GM18861 (cell line): ENCODE results near the gene CC2D1A.

ENCODE experiments used
- ATAC-seq: cut with Tn5 transposase; IDR thresholded peaks from one replicate; pipeline ENCODE4 v1.9.1; 2021; ENCODE audit not compliant: unreplicated experiment

The CC2D1A gene

DNA sequence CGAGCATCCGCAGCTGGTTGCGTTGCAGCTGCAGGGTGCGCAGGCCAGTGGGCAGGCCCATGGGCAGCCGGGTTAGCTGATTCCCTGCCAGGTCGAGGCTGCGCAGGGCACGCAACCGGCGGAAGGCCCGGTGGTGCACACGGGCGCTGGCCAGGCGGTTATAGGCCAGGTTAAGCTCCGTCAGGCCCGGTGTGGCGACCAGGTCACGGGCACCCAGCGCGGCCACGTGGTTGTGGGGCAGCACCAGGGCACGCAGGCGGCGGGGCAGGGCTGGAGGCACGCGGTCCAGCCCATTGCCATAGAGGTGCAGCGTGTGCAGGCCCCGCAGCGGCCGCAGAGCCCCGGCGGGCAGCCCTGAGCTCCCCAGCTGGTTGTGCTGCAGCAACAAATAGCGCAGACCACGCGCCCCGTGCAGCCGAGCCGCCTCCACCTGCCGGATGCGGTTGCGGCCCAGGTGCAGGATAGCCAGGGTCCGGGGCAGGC, 27.0 kb downstream of the CC2D1A start:
- ATAC-seq, result no peak

DNA sequence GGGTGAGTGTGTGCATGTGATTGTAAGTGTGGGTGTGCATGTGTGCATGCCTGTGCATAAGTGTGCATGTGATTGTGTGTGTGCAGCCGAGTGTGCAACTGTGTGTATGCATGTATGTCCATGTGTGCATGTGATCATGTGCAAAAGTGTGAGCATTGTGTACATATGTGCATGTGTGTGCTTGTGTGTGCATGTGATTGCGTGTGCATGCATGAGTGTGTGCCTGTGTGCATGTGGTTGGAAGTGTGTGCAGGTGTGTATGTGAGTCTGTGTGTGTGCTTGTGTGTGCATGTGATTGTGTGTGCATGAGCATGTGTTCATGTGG, 28.7 kb downstream of the CC2D1A start:
- ATAC-seq, result no peak

DNA sequence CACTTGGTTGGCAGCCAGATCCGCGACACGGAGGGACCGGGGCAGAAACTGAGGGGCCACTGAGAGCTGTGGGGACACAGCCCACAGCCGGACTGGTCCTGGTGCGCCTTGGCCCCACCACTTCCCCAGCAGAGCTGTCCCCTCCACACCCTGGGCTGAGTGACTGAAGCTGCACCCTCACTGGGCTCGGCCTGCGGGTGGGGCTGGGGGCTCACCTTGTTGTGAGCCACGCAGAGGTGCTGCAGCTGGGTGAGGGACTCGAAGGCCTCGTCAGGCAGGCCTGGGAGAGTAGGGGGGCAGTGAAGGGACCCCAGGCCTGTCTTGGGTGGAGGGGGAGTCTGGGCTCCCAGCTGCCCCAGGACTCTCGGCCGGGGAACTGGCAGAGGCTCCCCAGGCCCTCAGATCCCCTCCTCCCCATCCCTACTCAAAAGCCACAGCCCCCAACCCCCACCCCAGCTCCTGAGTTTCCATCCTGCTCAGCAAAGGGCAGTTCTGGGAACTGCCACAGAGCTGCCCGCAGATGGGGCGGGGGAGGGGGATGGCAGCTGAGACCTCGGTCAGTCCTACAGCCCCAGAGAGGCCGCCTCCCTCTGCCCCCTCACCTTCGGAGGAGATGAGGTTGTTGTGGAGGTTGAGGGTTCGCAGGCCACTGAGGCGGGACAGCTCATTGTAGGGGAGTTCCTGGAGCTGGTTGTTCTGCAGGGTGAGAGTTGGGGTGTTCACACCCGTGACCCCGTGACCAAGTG, 29.9 kb downstream of the CC2D1A start:
- ATAC-seq, result no peak

DNA sequence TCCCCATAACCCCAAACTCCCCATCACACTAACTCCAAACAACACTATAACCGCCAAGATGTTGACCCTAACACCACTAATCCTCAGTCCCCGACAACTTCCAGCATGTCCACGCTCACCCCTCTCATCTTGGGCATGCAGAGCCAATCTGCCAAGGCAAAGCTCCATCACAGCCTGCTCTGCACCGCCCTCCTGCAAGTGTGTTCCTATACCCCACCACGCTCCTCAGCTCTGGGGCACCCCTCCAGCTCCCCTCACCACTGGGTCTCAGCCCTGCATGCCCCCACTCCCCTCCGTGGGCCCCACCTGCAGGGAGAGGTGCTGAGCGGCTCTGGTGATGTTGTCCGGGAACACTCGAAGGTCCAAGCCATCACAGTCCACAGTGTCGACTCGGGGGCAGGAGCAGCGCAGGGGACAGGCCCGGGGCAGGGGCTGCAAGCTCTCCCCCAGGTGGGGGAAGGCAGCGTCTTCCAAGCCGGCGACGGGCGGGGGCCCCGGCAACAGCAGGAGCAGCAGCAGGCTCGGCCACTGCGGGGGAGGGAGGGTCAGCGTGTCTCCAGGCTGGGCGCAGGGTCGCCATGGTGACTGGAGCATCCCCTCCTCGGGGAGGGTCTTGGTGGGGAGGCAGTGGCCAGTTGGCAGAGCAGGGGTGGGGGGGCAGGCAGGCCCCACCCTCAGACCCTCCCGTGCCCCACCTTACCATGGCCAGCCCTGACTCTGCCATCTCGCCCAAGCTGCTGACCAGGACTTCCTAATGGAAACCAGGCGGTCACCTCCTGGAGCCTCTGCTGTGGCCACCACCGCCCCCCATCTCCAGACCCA, 31.7 kb downstream of the CC2D1A start:
- no peak for ATAC-seq

DNA sequence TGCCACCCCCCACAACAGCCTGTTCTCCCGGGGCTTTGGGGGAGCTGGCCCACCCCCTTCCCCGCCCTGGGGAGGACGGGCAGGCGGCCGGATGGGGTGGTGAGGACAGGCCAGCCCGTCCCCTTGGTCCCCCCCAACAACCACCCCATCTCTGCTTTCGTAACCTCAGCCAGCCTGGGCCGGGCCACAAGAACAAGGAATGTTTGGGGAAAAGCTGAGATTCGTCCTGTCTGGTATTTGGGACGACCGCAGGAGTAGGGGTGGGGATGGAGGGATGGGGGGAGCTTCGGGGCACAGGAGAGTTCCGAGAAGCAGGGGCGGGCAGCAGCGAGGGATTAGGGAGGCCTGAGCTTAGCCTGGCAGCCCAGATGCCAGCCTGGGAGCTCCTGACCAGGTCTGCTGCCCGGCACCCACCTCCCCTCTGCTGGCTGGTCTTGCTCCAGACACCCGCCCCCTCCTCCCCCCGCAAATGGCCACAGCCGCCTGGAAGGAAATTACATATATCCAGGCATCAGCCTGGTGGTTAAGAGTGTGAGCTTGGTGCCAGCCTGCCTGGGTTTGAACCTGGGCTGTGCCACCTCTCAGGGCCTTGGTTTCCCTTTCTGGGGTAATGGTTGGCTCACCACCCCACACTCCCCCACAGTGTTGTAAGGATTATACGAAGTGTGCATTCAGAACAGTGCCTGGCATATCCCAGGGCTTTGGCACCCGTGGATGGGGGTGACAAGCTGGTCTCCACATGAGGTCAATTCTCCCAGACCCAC, 32.5 kb downstream of the CC2D1A start, which contains the start of gene PODNL1:
Gene PODNL1, minus strand, starts transcription at position 117 of the 764 bp plus-strand sequence. CDS start 236 bp downstream, outside the sequence.
- ATAC-seq, result no peak

DNA sequence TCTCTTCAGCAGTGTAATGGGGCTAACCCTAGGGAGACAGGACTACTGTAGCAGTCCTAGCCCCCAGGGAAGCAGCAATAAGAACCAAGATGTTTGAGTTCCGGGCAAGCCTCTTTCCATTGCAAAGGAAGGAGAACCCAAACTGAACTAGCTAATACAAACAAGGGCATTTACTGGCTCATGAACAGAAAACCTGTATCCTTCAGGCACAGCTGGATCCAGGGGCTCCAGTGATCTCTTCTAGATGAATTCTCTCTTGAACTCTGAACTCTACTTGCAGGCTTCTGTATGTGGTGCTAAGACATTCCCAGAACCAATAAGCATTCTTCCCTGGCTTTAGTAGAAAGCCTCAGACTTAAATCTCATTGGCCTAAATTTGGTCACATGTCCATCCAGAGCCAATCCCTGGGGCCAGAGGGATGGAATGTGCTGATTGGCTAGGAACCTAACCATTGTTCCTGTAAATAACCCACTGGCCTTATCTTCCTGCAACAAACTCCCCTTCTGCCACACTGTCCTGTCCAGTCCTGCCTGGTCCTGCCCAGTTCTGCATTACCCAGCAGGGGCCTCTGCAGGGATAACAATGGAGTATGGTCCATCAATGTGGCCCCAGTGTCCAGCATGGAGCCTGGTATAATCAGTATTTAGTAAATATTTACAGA, 36.2 kb downstream of the CC2D1A start:
- no peak for ATAC-seq

DNA sequence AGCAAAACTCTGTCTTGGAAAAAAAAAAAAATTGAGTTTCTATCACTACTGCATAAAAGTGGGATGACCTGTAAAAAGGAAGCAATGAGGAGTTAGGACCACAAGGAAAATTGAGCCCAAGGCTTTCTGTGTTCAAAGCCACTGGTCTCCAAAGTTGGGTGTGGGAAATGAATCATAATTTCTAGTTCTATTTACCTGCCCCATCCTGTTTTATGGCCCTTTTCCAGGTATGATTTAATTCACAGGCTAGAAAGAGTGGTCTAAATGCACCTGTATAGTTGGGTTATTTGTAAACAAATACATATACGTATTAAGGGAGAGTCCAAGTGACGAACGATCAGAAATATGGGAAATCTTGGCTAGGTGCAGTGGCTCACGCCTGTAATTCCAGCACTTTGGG, 40.4 kb downstream of the CC2D1A start:
- ATAC-seq, result no peak

DNA sequence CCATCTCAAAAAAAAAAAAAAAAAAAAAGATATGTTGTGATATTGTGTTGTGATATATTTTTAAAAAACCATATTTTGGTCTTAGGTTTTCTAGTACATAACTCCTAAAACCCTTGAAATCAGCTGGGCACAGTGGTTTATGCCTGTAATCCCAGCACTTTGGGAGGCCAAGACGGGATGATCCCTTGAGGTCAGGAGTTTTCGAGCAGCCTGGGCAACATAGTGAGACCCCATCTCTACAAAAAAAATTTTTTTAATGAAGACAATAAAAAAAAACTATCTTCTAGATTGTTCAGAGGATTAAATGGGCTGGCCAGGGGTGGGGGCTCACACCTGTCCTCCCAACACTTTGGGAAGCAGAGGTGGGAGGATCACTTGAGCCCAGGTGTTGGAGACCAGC, 45.0 kb downstream of the CC2D1A start:
- no peak for ATAC-seq

DNA sequence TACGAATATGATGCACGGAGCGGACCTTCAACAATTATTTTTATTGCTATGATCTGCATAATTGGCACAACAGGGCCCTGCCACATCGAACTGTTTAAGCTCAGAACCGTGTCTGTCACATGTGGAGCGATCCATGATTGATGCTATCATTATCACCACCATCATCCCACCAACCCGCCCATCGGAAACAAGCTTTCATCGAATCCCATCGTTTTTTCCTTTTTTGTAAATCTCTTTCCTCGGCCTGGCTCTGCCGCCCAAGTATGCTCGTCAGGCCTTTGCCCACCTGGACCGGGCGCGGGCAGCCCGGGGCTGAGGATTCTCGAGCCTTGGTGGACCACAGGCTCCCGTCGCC, 45.8 kb downstream of the CC2D1A start:
- peak; percentile 11 for ATAC-seq

DNA sequence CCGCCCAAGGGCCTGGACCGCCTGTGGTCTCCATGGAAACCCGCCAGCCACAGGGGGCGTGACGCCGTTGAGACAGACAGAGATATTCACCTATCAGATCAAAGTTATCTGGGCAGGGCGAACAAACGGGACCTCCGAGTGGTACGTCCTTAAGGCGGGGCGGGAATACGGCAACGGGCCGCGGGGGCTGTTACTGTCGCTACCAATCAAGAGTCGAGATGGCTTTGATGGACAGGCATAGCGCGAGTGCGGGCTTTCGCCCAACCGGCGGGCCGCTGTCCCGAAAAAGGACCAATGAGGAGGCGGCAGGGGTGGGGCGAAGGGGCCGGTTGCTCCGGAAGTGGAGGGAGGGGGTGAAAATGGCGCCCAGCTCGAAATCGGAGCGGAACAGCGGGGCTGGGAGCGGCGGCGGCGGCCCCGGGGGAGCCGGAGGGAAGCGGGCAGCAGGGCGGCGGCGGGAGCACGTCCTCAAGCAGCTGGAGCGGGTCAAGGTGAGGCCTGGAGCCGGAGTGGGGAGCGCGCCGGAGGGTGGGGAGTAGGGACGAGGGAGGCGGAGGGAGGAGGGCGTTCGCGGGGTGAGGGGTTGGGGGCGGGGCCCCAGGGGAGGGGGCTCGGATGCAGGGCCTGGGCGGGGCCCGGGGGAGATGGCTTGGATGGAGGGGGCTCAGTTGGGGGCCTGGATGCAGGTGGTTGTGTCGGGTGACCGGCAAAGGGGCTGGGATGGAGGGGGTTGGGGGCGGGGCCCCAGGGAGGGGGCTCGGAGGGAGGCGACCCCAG, 46.3 kb downstream of the CC2D1A start, which contains the start of gene DCAF15:
Gene DCAF15, plus strand, starts transcription at position 356 of the 777 bp plus-strand sequence. Its CDS starts 4 bp downstream, at position 360.
- ATAC-seq, result peak; percentile 97

DNA sequence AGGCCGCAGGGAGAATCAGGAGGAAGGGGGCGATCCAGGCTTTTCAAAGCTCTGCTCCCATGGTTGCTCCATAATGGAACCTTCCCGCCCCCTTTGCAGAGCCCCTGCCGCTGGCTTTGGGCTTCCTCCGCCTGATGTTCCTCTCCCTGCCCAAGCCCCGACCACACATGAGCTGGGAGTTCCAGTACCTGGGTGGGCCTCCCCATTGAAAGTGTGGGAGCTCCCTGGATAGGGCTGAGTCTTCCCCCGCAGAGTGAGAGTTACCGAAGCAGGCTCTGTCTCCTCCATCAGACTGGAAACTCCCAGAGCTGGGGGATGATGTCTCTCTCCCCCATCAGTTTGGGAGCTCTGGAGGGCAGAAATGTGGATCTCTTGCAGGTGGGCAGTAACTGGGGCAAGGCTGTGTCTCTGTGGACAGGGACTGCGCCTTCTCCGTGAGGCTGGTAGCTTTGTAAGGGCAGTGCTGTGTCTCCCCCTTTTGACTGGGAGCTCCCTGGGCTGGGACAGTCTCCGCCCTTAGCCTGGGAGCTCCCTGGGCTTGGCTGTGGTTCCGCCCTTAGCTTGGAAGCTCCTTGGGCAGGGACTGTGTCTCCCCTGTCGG, 47.0 kb downstream of the CC2D1A start:
- no peak for ATAC-seq

DNA sequence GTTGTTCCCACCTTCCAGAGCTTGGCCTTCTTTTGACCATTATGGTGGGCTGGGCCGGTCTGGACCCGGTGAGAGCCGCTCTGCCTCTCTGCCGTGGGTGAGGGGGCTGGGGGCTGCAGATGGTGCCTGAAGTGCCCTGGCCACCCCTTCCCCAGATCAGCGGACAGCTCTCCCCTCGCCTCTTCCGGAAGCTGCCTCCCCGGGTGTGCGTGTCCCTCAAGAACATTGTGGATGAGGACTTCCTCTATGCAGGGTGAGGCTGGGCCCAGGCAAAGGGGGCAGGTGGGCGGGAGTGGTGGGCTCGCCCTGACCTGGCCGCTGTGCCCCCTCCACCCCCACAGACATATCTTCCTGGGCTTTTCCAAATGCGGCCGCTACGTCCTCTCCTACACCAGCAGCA, 48.2 kb downstream of the CC2D1A start:
- no peak for ATAC-seq

DNA sequence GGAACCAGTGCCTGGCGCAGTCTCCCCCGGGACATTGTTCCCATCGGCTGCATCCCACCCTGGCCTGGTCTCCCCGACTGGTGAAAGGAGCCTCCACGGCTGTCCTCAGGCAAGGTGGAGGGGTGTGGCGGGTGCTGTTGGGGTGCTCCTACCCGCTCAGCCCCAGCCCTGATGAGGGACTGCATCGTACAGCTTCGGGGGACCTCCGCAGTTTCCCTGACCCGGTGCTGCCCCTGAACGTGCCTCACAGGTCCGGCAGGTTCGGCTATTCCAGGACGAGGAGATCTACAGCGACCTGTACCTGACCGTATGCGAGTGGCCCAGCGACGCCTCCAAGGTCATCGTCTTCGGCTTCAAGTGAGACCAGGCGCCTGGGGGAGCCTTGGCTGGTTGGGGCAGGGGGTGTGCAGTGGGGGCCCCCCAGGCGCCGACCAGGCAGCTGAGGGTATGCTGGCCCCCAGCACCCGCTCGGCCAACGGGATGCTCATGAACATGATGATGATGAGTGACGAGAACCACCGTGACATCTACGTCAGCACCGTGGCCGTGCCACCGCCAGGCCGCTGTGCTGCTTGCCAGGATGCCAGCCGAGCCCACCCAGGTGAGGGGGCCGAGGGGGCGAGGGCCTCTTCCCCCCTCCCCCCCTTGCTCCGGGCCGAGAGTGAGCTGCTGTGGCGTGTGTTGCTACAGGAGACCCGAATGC, 49.8 kb downstream of the CC2D1A start:
- no peak for ATAC-seq

DNA sequence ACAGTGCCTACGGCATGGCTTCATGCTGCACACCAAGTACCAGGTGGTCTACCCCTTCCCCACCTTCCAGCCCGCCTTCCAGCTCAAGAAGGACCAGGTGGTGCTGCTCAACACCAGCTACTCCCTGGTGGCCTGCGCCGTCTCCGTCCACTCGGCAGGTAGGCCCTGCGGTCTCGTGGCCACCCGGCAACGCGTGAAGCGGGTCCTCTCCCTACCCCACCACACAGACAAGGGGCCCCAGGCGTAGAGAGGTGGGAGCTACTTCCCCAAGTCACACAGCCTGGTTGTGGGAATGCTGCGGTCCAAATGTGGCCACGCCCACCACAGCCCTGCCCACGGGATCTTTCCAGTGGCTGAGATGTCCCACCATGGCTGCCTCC, 50.4 kb downstream of the CC2D1A start:
- ATAC-seq, result no peak

DNA sequence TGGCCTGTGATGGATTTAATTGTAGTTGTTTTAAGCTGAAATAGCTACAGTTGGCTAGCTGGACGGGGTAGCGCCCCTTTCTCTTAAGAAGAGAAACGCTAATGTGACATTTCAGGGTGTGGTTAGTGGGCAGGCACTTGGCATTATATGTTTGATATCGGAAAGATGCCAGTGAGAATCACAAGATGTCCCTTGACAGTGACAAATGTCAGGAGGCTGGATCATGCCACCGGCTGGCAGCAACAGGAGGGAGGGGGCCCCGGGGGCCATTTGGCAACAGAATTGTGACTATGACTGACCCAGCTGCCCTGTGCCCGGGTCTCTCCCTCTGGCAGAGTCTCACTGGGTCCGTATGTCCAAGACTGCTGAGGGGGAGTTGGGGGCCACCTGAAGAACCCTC, 51.0 kb downstream of the CC2D1A start:
- no peak for ATAC-seq

DNA sequence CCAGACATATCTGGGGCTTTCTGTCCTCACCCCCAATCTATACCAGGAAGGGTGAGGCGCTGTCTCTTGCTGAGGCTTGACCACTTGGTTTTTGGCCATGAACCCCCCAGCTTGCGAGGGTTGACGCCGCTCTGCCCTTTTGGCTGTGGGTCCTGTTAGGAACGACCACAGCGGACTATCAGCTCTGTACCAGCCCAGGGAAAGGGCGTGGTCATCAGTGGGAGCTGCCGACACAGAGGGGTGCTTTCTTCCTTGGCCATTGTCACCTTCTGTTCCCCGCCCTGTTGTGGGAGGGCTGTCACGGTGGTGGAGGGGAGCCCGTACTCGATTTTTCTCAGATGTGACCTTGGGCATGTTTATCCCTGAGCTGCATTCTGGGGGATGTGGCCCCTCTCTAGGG, 52.0 kb downstream of the CC2D1A start:
- no peak for ATAC-seq

DNA sequence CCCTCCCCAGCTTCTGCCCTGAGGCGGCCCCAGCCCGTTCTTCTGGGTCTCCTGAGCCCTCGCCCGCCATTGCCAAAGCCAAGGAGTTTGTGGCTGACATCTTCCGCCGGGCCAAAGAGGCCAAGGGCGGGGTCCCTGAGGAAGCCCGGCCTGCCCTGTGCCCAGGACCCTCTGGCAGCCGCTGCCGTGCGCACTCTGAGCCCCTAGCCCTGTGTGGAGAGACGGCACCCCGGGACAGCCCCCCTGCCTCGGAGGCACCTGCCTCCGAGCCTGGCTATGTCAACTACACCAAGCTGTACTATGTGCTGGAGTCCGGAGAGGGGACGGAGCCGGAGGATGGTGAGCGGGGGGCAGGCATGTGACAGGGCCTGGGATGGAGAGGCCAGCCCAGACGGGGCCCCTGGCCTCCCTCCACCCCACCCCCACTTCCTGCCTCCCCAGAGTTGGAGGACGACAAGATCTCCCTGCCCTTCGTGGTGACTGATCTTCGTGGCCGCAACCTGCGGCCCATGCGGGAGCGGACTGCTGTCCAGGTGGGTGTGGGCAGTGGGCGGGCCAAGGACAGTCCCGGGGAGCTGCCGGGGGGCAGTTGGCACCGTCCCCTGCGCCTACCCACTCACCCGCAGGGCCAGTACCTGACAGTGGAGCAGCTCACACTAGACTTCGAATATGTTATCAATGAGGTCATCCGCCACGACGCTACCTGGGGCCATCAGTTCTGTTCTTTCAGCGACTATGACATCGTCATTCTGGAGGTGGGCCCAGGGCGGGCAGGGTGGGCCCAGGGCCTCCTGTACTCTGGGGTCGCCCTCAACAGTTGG, 53.4 kb downstream of the CC2D1A start:
- ATAC-seq, result no peak
